ENCODE results near the gene MAP1LC3B. TPM values are rescaled to one million over a fixed set of nuclear protein-coding genes. Genes with fewer than 3 reads are reported as not detected.
"Not testable (repeated sequence)": the region's sequence is repeated elsewhere in the genome, so short reads cannot be mapped to it uniquely, and the experiment has no call there.

The MAP1LC3B gene
- total RNA-seq, 2 donors from 2014 or later: 64.5 to 88.0 TPM

GRCh38 chr16:87358696-87359095 lies 33.4 kb upstream of the MAP1LC3B start:
- ATAC-seq (no peak), DNase-seq (no peak)
- intact Hi-C loops (cut with DNase I, micrococcal nuclease): no loop called here

- ATAC-seq (no peak), DNase-seq (no peak)
- intact Hi-C loops (cut with DNase I, micrococcal nuclease): no loop called here
Observed at GRCh38 chr16:87359121-87359520, 33.0 kb upstream of the MAP1LC3B start.

DNA sequence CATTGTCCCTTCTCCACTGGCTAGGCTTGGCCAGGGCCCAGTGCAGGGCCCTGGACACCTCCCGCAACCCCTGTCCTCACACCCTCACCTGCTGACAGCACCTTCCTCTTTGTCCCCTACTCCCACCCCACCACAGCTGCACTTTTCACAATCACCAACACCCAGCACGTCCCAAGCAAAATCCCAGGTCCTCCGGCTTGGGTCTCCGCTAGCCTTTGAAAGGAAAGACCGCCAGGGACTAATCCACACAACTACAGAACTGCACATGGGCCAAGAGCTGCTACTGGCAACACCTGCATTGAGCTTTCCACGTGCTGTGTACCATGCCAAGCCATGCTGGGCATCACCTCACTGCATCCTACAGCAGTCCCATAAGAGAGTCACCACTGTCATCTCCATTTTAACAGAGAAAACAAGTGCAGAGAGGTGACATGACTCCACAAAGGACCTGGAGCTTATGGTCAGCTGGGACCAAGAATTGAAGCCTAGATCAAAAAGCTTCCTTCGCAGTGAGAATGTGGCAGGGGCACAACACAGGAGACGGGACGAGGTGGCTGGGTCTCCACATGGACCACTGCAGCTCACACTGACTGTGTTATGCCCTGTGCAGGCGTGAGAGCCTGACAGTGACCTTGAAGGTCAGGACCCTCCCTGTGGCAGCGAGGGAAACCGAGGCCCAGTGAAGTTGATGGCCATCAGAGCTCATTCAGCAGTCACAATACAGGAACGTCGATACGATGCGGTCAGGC lies 31.1 kb upstream of the MAP1LC3B start:
- no peak for DNase-seq
- intact Hi-C loops (cut with DNase I, micrococcal nuclease): no loop called here
- no peak for ATAC-seq

GRCh38 chr16:87361916-87362619 lies 30.1 kb upstream of the MAP1LC3B start:
- intact Hi-C loops (cut with DNase I, micrococcal nuclease): no loop called here
- ATAC-seq (no peak), DNase-seq (no peak)

DNA sequence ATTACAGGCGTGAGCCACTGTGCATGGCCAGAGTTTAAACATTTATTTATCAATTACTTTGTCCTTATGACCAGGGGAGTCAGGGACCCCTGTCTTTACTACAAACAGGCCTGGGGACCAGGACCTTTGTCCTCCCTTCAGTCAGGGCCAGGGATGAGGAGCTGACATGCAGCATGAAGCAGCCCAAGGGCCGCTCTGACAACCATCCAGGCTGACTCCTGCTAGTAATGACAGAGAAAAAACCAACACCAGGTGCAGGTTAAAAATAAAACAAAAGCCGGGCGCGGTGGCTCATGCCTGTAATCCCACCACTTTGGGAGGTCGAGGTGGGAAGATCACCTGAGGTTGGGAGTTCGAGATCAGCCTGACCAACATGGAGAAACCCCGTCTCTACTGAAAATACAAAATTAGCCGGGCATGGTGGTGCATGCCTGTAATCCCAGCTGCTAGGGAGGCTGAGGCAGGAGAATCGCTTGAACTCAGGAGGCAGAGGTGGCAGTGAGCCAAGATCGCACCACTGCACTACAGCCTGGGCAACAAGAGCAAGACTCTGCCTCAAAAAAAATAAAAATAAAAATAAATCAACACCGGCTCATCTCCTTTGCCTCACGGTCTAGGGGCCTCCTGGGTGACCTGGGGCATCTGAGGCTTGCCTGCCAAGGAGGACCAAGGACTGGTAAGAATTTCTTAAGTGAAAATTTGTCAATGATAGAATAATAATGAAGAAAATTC lies 29.1 kb upstream of the MAP1LC3B start:
- DNase-seq; intact Hi-C loops (cut with DNase I, micrococcal nuclease); ATAC-seq: not testable (repeated sequence)

GRCh38 chr16:87363771-87364455 lies 28.2 kb upstream of the MAP1LC3B start:
- peak; percentile 21 for ATAC-seq
- intact Hi-C loops (cut with DNase I, micrococcal nuclease): no loop called here
- peak in 1 of 2 donors; percentile 57 for DNase-seq

DNA sequence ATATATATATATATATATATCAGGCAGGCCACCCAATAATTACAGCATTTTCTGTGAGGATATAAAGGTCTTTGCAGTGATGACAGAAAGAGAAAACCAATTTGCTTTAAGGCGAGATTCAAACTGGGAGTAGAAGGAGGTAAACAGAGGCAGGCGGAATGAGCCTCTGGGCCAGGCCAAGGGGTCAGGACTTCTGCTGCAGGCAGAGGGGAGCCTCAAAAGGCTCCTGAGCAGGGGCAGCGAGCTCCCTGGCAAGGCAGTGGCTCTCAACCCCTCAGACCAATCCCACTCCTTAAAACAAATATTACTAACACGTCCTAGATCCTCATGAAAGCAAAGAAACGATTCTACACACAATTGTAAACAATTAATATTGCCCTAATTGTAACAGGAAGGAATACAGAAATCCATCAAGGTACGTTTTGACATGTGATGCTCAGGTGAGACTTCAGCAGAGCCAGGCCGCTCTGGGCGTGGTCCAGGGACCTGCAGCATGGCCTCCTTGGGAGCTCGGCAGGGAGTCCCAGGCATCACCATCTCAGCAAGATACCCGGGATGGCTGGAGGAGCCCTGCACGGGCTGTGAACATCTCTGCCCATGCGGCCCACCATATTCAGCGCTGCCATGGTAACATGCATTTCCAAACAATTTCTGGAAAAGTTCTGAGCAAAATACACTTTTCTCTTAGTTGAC lies 27.0 kb upstream of the MAP1LC3B start:
- ATAC-seq: no peak
- intact Hi-C loops (cut with DNase I, micrococcal nuclease): no loop called here
- DNase-seq: no peak

- ATAC-seq (peak; percentile 95), DNase-seq (peak; percentile 62 to 71)
- intact Hi-C loops (cut with DNase I, micrococcal nuclease): no loop called here
Observed at GRCh38 chr16:87366288-87366687, 25.8 kb upstream of the MAP1LC3B start.

GRCh38 chr16:87366930-87367329 lies 25.2 kb upstream of the MAP1LC3B start:
- intact Hi-C loops (cut with DNase I, micrococcal nuclease): no loop called here
- ATAC-seq (no peak), DNase-seq (no peak)

GRCh38 chr16:87367529-87367928 lies 24.6 kb upstream of the MAP1LC3B start:
- ATAC-seq: no peak
- no peak for DNase-seq

GRCh38 chr16:87368029-87368770 lies 23.9 kb upstream of the MAP1LC3B start:
- peak; percentile 27 for ATAC-seq
- no peak for DNase-seq
- intact Hi-C loops (cut with DNase I, micrococcal nuclease): no loop called here

More at GRCh38 chr16:87367529-87367928, 24.6 kb upstream of the MAP1LC3B start:
- intact Hi-C loops (cut with DNase I, micrococcal nuclease): no loop called here

GRCh38 chr16:87369117-87369765 lies 22.9 kb upstream of the MAP1LC3B start:
- ATAC-seq (no peak), DNase-seq (no peak)
- intact Hi-C loops (cut with DNase I, micrococcal nuclease): no loop called here

DNA sequence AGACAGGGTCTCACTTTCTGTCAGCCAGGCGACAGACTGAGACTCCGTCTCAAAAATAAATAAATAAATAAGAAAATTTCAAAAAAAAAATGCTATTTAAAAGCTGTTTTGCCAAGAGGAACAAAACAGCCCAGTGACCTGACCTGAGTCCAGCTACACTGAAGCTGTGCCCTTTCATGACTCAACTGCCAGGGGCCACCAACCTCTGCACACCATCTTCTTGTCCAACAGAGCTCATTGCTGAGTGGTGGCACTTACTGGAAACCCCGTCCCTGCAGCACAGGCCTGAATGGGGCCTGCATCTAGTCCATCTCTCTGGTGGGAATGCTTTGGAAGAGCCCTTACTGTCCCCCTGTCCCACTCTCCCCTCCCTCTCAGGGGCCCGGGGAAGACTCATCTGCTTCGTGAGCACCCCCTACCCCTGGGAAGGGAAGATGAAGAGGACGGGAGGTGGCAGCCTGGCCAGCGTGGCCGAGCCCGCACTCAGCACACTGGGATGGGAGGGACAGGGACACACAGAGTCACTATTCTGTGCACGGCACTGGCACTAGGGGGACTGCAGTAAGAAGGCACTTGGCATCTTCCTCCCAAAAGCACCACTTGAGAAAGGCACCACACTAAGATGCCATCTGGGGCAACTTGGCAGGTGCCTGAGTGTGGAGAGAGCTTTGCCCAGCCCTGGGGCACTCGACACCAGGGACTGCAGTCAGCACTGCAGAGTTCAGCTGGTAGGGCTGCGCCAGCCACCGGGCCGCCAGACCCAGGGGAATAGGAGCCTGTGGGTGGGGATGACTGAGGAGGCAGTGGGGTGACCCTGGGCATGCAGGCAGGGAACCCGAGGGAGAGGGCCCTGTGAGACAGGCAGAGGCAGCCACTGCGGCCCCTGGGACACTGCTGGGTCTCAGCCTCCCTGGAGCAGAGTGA lies 22.1 kb upstream of the MAP1LC3B start:
- ATAC-seq (no peak), DNase-seq (no peak)
- intact Hi-C loops (cut with DNase I, micrococcal nuclease): no loop called here

- DNase-seq: no peak
- intact Hi-C loops (cut with DNase I, micrococcal nuclease): no loop called here
- no peak for ATAC-seq
Observed at GRCh38 chr16:87371261-87371866, 20.8 kb upstream of the MAP1LC3B start.

GRCh38 chr16:87372305-87372704 lies 19.8 kb upstream of the MAP1LC3B start:
- ATAC-seq: no peak
- DNase-seq: no peak
- intact Hi-C loops (cut with DNase I, micrococcal nuclease): no loop called here

DNA sequence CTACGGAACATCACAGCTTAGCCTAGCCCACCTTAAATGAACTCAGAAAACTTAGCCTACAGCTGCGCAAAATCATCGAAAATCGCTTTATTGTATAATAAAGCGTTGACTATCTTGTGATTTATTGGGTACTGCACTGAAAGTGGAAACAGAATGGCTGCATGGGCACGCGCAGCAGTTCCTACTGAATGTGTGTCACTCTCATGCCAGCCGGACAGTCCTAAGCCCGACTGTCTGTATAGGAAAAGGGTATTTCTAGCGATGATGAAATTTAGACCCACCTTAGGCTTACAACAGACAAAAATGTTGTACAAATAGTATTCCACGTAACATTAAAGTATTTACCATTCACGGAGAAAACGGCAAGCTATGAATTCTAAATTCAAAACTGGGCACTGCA lies 17.8 kb upstream of the MAP1LC3B start:
- intact Hi-C loops (cut with DNase I, micrococcal nuclease): no loop called here
- no peak for ATAC-seq

More for the DNA sequence above, 17.8 kb upstream of the MAP1LC3B start:
- DNase-seq: no peak

Data from left colon (tissue), 2 donors.